Thyroid gland (tissue), 4 donors: ENCODE data around the gene RPL38. TPM values are rescaled to one million over a fixed set of nuclear protein-coding genes. Genes with fewer than 3 reads are reported as not detected.

Experiments used
- DNase-seq, 2 donors: peaks; one replicate each; pipeline ENCODE4 v3.0.0-alpha.2; 2019
- H3K27ac ChIP-seq, 3 donors: fragments of 200-600 bp; sonication (generic); 1 replicate in 2 of 3; 2 replicates in 1 of 3; pipeline ENCODE4 v1.5.1; 2016 to 2019; ENCODE audit warnings: mild to moderate bottlenecking in 1 of 3, moderate library complexity in 1 of 3
- H3K27me3 ChIP-seq: fragments of 200-600 bp; sonication (generic); one replicate; pipeline ENCODE4 v1.5.1; 2019
- H3K36me3 ChIP-seq, 2 donors: fragments of 200-600 bp; sonication (generic); one replicate each; pipeline ENCODE4 v1.5.1; 2016 to 2019
- H3K4me1 ChIP-seq, 2 donors: fragments of 200-600 bp; sonication (generic); one replicate each; pipeline ENCODE4 v1.5.1; 2017 to 2019
- H3K4me3 ChIP-seq, 3 donors: fragments of 200-600 bp; sonication (generic); replicated peaks in 1 of 3; 1 replicate in 2 of 3; 2 replicates in 1 of 3; pipeline ENCODE4 v1.5.1; 2016; ENCODE audit warnings: mild to moderate bottlenecking in 1 of 3
- H3K9me3 ChIP-seq: fragments of 200-600 bp; sonication (generic); one replicate; pipeline ENCODE4 v1.5.1; 2017
- CTCF ChIP-seq, 6 experiments: fragments of 200-600 bp in 3 of 6; fragments of 450-650 bp in 3 of 6; sonication (generic) in 3 of 6; IDR thresholded peaks; one replicate each; pipeline ENCODE4 v1.5.1; 2016 to 2019; ENCODE audit warnings: antibody characterized with exemption in 6 of 6, mild to moderate bottlenecking in 2 of 6, inconsistent platforms in 1 of 6, moderate library complexity in 1 of 6
- POLR2A ChIP-seq, 2 donors: fragments of 450-650 bp; IDR thresholded peaks; one replicate each; pipeline ENCODE4 v1.6.1; 2017; ENCODE audit warnings: antibody characterized with exemption in 2 of 2, mild to moderate bottlenecking in 2 of 2, moderate library complexity in 1 of 2
- WGBS, 2 donors: methylation state at CpG; one replicate each; pipeline ENCODE4 v1.1.5; 2017; 5-methylcytosine and 5-hydroxymethylcytosine counted together
- intact Hi-C: fragments of 100-400 bp; cut with DNase I; formaldehyde crosslinking; loops from one replicate; pipeline ENCODE4 v1.15.1; 2023
- total RNA-seq, 4 donors: library from RNA; depleted of rRNA; stranded (reverse); fragments of >200 nt; gene quantifications; one replicate each; pipeline ENCODE4 v1.2.3, GENCODE V29; 2016

RPL38 gene
- total RNA-seq, 4 donors from 2014 or later: 320 to 657 (median 412) TPM

GRCh38 chr17:74210191-74211140 is 7.0 kb downstream of the RPL38 start:
- WGBS, 2 donors: 53 to 54% methylated on average over 18 of the region's 18 CpGs
- DNase-seq: peak; percentile 68 to 74
- H3K36me3 ChIP-seq: peaks cover 17 to 26% of the 10 kb centered on the region in 2 donors
- H3K4me3 ChIP-seq: no peak overlapping the region
- intact Hi-C loops: loop anchor here (2.0 to 5.0 kb wide), 3 partner anchors 60 to 242 kb away; no protein-coding TSS in a partner anchor
- peaks cover 30 to 57% of the 10 kb centered on the region in 2 donors for H3K4me1 ChIP-seq
- H3K27ac ChIP-seq: no peak overlapping the region
- H3K9me3 ChIP-seq: no peaks in the 10 kb centered on the region
- H3K27me3 ChIP-seq: no peaks in the 10 kb centered on the region
- TF ChIP-seq CTCF (IDR thresholded peaks at IDR 0.05) (peak; percentile 83 to 97 (median 94)), POLR2A (IDR thresholded peaks at IDR 0.05) (no peak)

- peak overlapping the region in 1 of 3 donors; percentile 50 for H3K4me3 ChIP-seq
- H3K36me3 ChIP-seq: peaks cover 17 to 21% of the 10 kb centered on the region in 2 donors
- no peak for TF ChIP-seq POLR2A (IDR thresholded peaks at IDR 0.05)
- no peak for TF ChIP-seq CTCF (IDR thresholded peaks at IDR 0.05)
- no peaks in the 10 kb centered on the region for H3K27me3 ChIP-seq
- 71 to 82% methylated on average over 12 to 14 of the region's 14 CpGs for WGBS, 2 donors
- no peak for DNase-seq
- H3K4me1 ChIP-seq: peaks cover 30 to 54% of the 10 kb centered on the region in 2 donors
- intact Hi-C loops: loop anchor here (2.0 to 5.0 kb wide), 3 partner anchors 59 to 241 kb away; no protein-coding TSS in a partner anchor
- H3K9me3 ChIP-seq: no peaks in the 10 kb centered on the region
- H3K27ac ChIP-seq: no peak overlapping the region
Measured at GRCh38 chr17:74211141-74211911, 7.8 kb downstream of the RPL38 start.

- TF ChIP-seq POLR2A (IDR thresholded peaks at IDR 0.05) (no peak), CTCF (IDR thresholded peaks at IDR 0.05) (no peak)
- DNase-seq: no peak
- Histone ChIP-seq H3K4me1 (peaks cover 30 to 59% of the 10 kb centered on the region in 2 donors), H3K9me3 (no peaks in the 10 kb centered on the region), H3K27ac (peak overlapping the region in 1 of 3 donors; percentile 74), H3K27me3 (no peaks in the 10 kb centered on the region), H3K4me3 (peak overlapping the region in 1 of 3 donors; percentile 50), H3K36me3 (peaks cover 17 to 19% of the 10 kb centered on the region in 2 donors)
- intact Hi-C loops: loop anchor here (2.0 to 5.0 kb wide), 3 partner anchors 59 to 240 kb away; no protein-coding TSS in a partner anchor
- WGBS, 2 donors: 71 to 73% methylated on average over 8 of the region's 8 CpGs
Measured at GRCh38 chr17:74211912-74212208, 8.4 kb downstream of the RPL38 start.

GRCh38 chr17:74212209-74212912 is 8.9 kb downstream of the RPL38 start:
- 4 to 7% methylated on average over 30 to 38 of the region's 48 CpGs for WGBS, 2 donors
- no peak for DNase-seq
- Histone ChIP-seq H3K9me3 (no peaks in the 10 kb centered on the region), H3K4me3 (peak overlapping the region in 2 of 3 donors; percentile 50 to 62), H3K4me1 (peaks cover 30 to 59% of the 10 kb centered on the region in 2 donors), H3K27ac (peak overlapping the region; percentile 61 to 81 (median 74)), H3K27me3 (no peaks in the 10 kb centered on the region), H3K36me3 (peaks cover 14 to 17% of the 10 kb centered on the region in 2 donors)
- TF ChIP-seq POLR2A (IDR thresholded peaks at IDR 0.05) (no peak), CTCF (IDR thresholded peaks at IDR 0.05) (no peak)
- intact Hi-C loops: loop anchor here (5.0 kb wide), 2 partner anchors 85 to 240 kb away; no protein-coding TSS in a partner anchor
